Stimulated activated CD8-positive, alpha-beta memory T cell treated with anti-CD3 and anti-CD28 coated beads, Interleukin-4, amount 100 ng/mL, for 4 hours (primary cell): ENCODE results near the gene POLA1.

ENCODE experiments used
- DNase-seq, 2 donors: peaks; one replicate each; pipeline ENCODE4 v3.0.0-alpha.2; 2020; ENCODE audit warnings: low read depth in 2 of 2, low spot score in 1 of 2

POLA1 gene

DNA sequence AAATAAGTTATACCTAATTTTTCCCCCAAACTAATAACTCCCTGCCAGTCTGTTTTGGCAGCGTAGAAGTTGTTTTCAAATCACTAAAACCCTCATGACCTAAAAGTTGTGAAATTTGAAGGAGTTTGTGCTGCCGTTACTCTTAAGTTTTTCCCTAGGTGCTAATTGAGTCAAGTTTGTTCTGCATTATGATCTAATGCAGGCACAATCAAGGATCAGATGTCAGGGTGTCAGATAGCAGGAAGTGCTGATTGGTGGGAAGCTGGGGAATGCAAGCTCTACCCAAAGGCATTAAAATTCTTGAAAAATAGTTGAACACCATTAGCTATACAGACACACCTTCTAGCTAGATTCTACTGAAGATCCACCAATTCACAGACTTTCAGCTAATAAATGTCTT lies 270.1 kb downstream of the POLA1 start:
- DNase-seq = no peak

DNA sequence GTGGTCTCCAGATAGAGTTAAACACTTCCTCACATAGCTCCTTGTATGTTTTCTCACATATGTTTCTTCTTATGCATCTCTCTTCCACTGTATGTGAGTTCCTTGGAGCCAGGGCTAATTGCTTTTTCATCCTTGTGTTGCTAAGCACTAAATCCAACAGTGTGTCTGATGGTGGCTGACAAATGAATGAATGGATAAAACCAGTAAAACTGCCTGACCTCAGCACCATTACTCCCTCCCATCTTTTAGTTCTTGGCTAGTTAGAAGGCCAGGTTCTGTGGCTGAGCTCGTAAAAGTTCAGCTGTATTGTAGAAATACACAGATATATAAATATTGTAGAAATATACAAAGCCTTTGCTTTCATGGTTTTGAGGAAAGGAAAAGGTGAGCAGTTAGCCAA lies 271.7 kb downstream of the POLA1 start:
- no peak for DNase-seq

DNA sequence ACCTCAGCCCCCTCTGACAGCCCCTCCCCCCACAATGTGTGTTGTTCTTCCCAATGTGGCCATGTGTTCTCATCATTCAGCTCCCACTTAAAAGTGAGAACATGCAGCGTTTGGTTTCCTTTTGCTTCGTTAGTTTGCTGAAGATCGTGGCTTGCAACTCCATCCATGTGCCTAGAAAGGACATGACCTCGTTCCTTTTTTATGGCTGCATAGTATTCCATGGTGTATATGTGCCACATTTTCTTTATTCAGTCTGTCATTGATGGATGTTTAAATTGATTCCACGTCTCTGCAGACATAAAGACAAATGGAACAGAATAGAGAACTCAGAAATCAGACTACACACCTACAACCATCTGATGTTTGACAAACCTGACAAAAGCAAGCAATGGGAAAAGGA lies 276.1 kb downstream of the POLA1 start:
- DNase-seq = no peak

DNA sequence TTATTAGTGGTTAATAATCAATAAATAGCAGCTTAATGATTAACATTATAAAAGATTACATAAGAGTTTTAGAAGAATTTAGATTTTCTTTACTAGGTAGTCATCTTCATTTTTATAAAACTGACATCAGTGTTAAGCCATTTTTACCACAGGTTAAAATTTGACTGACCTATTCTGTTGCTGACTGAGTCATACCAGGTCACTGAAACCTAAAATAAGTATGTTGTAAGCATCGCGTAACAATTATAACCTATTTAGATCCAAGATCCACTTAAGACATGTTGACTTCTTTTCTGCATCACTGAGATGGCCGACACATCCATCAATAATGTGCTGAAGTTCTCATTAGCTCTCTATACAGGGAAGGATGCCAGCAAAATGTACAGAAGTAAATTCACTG lies 285.4 kb downstream of the POLA1 start:
- DNase-seq = no peak

DNA sequence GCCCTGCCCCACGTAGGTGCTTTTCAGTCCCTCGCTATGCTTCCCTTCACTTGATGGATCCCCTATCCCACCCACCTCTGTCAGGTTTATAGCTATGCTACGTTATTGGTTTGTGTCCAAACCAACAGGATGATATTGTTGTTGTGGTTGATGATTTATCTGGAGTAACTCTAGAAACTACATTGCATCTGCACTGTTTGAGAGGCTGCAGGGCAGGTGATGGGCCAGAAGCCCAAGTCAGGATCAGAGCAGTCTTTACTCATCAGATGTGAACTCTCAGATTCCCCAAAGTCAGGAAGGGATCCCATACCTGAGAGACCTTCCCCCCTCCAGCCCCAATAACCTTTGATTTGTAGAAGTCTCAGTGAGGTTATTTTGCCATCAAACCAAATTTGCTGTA lies 287.3 kb downstream of the POLA1 start:
- DNase-seq = no peak

DNA sequence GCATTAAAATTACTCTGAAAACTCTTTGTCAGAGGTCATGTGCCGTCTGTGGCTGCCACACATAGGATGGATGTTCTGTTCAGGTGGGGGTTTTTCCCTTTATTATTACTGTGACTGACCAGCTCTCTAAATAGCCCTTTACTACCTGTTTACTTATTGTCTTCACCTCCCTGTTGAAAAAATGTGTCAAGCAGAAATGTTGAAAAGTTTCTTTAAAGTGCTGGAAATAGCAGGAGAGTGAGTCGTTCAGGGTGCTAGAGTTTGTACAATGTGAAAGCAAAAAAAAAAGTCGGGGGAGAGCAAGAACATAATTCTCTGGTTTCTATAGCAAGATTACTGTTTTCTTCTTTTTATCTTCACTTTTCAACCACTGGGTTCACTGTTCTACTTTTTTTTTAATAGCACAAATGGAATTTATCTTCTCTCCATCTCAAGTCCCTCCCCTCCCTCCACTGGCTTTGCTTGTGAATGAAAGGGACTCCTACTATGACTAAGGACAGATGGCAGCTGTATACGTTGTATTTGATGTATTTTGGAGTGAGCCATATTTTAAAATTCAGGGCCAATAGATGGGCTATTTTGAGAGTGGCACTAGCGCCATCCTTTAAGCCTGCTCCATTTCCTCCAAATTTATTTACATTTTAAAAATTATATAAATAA lies 288.7 kb downstream of the POLA1 start:
- DNase-seq = no peak

DNA sequence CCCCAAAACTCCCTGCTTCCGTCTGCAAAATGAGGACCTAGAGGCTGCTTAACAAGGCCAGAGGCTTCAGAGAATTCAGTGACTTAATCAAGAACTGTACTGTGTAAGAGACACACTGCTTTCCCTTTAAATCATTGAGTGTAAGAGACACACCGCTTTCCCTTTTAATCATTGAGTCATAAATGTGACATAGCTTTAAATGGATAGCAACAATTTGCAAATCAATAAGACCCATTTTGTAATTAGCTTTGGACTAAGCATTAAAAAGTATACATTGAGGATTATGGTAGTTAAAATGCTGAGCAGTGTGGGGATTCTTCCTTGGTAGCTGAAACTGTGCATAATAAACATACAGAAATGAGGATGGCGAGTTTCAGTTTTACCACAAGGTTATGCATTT lies 290.2 kb downstream of the POLA1 start:
- DNase-seq = no peak

DNA sequence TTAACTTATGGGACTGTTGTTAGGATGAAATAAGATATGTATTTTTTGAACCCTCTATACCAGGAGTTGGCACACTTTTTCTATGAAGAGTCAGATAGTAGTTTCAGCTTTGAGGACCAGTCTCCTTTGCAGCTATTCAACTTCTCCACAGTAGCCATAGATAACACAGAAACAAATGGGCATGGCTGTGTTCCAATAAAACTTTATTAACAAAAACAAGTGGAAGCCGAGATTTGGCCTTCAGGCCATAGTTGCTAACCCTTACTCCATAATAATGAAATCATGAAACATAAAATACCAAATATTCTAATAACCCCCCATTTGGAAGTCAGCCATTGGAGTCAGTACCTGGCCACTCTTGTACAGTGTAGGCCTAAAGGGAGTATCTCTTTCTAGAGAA lies 291.4 kb downstream of the POLA1 start:
- no peak for DNase-seq

DNA sequence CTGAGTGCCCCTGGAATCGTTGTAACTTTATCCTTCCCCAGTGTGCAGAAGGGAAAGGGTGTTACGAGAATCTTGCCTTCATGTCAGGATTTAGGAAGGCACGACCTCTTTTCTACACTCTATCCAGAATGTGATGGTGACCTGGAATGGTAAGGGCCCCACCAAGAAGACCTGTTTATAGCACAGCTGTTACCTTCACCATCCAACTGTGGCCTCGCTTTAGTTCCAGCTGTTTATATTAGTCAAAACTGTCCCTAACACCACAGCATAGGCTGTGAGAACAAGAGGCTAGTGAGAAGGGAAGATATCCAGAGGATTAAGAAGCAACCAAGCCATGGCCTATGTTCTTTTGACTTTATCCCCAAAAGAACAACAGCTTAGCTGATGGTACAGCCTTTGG lies 294.0 kb downstream of the POLA1 start:
- no peak for DNase-seq

DNA sequence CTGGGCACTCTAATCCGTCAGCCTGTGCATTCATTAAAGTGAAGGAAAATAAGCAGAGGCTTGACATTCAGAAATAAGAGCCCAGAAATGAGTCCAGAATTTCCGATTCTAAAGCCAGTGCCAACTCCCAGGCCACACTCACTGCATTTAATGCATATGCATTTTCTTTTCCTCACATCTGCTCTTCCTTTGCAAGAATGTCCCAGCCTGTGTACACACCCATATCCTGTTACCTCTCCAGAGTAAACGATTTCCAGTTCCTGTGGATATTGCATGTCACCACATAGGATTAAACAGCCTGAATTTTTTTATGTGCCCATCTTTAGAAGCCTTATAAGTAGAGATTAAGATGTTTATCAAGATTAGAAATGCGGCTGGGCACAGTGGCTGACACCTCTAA lies 294.6 kb downstream of the POLA1 start:
- DNase-seq = no peak

DNA sequence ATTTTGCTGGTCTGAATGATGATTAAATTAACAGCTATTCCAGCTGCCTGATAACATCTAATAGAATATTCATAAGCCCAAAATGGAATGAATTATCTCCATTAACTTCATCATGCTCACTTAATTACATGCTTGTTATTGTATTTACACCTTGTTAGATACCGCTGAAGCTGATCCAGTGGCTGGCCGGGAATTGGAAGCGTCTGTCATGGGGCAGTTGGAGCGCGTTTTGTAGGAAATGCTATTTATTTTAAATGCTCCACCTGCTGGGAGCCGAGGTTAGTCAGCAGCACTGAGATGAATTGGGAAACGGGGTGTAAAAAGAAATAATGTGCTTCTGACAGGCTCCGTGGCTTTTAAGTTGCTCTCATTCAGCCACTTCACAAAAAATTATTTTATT lies 296.8 kb downstream of the POLA1 start:
- DNase-seq = no peak

DNA sequence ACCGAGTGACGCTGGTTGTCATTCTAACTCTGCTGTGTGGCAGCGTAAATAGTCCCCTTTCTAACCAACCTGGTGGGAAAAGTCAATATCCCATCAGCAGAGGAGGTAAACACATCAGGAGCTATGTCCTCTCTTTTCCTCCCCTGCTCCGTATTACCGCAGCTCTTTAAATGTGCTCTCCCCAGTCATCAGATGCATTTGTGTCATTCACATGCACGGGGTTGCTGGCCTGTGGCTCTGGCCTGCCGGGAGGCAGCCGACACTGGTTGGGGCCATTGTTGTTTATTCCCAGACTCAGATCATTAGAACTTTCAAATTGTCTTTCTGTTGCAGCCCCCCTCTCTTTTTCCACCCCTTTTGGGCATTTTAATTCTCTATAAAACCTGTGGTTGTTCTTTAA lies 300.2 kb downstream of the POLA1 start:
- DNase-seq = no peak

DNA sequence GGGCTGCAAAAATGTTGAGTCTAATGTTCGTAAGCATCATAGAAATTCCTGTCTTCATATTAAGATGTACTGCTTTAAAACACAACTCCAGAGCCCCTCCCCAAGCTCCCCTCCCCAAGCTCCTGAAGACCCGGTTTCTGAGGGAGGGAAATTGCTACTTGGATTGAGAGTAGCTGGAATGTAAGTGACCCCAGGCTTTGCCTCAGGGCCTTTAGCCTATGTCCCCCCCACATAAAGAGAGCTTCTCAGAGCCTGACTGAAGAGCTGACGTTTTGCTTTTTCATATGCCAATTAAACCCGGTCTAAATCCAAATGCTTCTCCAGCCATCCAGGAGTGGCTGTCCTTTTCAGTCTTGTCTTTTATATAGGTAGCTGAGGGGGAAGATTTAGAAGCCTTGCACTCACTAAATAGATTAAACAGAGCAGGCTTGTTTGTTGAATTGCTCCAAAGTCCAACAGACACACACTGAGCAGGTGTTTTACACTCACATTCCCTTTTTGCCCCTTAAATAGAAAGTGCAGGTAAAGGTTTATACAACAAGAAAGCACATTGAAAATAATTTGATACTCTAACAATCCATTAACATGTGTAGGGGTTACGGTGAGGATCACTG lies 302.5 kb downstream of the POLA1 start:
- no peak for DNase-seq

DNA sequence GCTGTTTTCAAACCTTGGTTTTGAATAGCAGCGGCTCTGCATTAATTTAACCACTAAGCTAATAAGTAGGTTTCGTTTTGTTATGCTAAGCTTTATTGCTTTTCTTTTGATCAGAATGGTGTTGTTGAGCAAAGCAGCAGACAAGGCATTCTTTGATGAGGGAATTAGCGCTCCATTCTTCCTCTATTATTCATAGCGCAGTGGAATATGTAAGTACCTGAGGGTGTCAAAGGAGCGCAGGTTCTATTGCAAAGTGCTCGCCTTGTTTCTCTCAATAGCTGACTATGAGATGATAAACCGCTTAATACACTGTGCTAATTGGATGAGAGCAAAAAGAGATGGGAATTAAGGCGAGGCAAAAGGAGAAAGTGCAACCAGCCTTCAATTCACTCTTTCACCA lies 305.8 kb downstream of the POLA1 start:
- no peak for DNase-seq

DNA sequence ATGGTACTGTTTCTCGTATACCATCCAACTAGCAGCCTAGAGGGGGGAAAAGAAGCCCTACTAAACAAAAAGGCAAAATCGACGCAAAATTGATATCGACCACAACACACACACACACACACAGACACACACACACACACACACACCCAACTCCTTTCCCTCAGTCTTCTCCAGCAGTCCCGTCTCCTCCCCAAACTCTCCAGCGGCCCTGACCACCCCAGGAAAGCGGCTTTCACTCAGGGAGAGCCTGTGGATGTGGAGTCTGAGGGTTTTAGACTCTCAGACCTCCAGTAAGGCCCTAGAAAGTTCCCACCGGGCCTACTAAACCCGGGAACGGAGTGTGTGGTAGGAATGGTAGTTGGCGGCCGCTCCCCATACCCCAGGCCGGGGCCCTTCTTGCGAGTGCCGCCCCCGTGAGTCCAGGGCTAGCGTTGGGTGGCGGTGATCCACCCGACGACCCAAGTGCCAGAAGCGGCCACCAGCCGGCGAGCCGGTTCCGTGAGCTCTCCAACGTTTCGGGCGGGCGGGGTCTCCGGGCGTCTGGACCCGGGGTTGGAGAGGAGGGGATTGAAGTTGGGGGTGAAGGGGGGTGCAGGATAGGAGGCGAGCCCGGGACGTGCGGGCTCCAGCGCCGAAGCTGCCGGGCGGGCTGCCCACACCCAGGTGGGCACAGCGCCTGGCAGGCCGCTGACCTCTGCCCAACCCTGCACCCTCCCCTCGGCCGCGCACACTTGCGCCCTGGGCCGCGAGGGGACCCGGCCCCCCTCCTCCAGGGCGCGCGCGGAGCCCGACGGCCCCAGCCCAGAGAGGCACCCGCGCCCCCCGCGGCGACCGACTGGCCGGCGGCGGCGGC lies 308.3 kb downstream of the POLA1 start:
- no peak for DNase-seq

DNA sequence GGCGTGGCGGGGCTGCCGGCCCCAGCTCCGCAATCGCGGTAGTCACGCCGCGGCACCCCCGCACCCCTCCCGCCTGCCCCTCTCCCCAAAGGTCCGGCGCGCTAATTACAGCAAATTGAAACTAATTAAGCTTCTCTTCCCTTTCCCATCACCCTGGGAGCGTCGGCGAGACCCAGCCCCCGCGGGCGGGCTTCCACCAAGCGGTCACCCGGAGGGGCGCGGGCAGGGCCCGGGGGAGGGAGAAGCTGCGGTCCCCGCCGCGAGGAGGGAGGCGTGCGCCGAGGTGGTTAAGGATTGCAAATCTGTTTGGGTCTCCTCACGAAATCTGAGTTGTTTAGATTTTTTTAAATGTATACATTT lies 308.9 kb downstream of the POLA1 start:
- DNase-seq = no peak

DNA sequence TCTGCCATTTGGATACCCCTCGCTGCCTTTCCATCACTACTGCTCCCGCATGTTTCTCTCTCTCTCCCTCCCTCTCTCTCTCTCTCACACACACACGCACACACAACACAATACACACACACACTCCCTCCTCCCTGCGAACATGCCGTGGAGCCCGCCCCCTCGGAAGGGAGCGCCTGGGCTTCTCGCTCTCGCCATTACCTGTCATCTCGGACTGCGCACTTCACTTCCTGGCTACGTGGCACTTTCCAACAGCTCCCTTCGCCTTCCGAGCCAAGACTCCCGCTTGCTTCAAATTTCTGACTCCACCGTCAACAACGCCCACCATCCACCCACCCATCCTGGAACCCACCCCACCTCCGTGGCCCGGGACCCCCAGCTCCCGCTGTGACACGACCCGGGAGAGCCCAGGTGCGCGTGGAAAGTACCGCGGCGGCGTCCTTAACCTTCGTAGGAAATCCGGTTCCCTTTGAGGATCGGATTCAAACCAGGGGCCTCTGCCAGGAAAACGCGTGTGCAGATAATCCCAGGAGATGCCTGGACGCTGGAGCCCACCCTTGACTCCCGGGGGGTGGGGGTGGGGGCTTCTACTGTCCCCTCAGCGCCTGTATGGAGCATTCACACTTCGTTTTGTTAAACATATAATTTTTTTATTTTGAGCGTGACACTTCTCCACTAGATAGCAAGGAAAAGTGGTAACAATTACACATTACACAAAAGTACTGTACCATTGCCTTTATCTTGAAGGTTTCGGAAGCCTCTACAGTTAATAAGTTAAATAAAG lies 309.5 kb downstream of the POLA1 start:
- DNase-seq = no peak

DNA sequence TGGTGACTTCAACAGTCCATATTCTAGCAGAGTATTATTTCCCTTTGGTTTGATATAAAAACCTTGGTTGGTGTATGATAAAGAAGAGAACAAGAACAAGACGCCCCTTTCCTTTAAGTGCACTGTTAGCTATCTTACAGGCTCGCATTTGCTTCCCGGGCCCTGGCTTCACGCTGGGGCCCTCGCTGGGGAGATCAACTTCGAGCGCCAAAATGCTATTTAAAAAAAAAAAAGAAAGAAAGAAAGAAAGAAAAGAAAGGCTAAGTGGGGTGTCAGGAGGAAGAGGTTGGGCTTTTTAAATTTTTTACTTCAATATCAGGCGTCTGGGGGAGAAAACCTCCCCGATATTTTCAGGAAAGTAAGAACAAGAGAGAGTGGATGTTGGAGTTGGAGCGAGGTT lies 310.3 kb downstream of the POLA1 start:
- no peak for DNase-seq

DNA sequence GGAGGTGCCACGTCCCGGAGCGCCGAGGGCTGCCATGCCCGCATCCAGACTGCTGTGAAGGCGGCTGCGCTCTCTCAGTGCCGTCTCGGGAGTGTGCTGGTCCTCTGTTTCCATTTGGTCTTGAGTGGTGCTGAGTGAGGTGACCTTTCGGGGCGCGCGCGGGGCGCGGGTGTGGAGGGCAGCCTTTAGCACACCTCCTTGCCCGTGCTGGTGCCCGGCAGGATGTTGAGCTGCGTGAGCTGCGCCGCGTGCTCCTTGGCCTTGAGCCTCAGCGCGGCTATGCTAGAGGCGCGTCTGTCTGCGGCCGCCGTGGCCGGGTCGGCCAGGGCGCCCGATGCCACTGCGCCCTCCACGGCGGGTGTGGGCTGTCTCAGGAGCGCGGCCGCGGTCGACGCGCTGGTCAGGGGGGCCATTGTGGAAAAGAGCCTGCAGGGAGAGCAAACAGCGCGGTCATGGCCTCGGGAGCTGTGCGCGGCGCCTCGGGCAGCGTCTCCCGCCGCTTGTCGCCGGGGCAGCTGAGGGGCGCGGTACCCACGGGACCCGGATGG lies 310.8 kb downstream of the POLA1 start:
- DNase-seq = no peak

DNA sequence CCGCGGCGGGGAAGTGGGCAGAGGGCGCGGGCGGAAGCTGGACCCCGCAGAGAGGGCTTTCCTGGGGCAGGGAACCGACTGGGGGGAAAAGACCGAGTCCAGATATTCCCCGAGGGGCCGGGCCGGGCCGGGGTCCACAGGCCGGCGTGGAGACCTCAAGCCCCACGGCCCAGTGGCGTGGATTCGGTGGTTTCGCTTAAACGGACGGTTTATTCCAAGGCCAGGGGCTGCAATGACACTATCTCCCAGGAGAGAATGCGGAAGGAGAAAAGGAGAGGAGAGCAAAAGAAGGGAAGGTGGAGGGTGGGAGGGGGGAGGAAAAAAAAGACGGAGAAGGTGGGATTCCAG lies 311.3 kb downstream of the POLA1 start:
- no peak for DNase-seq

DNA sequence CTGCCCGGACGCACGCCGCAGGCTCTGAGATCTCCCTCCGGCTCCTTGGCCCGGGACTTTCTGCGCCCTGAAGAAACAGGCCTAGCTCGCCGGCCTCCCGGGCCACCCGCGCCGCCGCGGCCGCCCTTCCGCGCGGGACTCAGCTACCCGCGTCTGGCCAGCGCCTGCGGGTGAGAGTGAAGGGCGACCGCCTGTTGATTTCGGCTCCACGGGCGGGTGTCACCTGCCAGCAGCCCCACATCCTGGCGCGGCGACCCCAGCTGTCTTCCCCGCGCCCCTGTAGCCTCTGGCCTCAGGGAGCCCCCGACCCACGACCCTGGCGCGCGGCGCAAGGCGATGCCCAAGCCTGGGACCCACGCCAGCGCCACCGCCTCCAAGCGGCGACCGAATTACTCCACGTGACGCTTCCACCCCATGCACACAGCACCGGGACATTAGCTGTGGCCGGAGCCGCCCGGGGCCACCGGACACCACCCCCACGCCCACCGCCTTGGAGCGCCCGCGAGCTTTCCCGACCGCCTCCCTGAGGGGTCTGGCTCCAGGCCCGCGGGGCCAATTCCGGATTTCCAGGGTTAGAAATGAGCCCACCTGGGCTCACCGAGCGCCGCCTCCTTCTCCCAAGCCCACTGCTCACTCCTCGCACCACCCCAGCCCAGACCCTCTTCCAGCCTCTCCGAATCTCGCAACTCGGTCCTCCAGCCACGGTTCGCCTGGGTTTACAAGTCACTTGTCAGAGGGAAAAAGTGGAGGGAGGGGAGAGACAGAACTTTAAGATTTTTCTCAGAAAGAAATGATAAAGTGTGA lies 311.9 kb downstream of the POLA1 start:
- DNase-seq = no peak
